ENCODE measurements around the gene LAP3. TPM values are rescaled to one million over a fixed set of nuclear protein-coding genes. Genes with fewer than 3 reads are reported as not detected.
"Not testable (repeated sequence)": the region's sequence is repeated elsewhere in the genome, so short reads cannot be mapped to it uniquely, and the experiment has no call there.

The LAP3 gene
- 10 to 100 TPM; 91.0 to 94.8 TPM for total RNA-seq

- ChIA-PET CTCF (interaction anchor here (1.6 kb wide), 1 partner anchor 28 kb away, joined by 8 read pairs; no protein-coding TSS in a partner anchor), POLR2A (interaction anchor here (0.8 to 1.0 kb wide), 3 partner anchors 16 to 233 kb away, joined by 4 to 16 read pairs (median 5); partner anchors contain the start of genes DCAF16 and NCAPG)
Measured at GRCh38 chr4:17576932-17577664, at the start of gene LAP3. TSS of gene LAP3 (plus strand) at chr4:17577198. CDS start at chr4:17577466, 268 bp downstream.

- POLR2A ChIA-PET = no interaction called here
Measured at GRCh38 chr4:17528551-17529165, 48.3 kb upstream of the LAP3 start.

GRCh38 chr4:17531538-17532285, 45.3 kb upstream of the LAP3 start:
- ChIA-PET CTCF (no interaction called here), POLR2A (no interaction called here)

More at GRCh38 chr4:17528551-17529165, 48.3 kb upstream of the LAP3 start:
- CTCF ChIA-PET = interaction anchor here (0.9 kb wide), 1 partner anchor 13 kb away, joined by 3 read pairs; no protein-coding TSS in a partner anchor

GRCh38 chr4:17534705-17535104, 42.3 kb upstream of the LAP3 start:
- CTCF ChIA-PET = interaction anchor here (0.9 kb wide), 1 partner anchor 14 kb away, joined by 4 read pairs; no protein-coding TSS in a partner anchor
- POLR2A ChIA-PET = no interaction called here

- ChIA-PET CTCF (interaction anchor here (0.9 kb wide), 1 partner anchor 14 kb away, joined by 4 read pairs; no protein-coding TSS in a partner anchor), POLR2A (no interaction called here)
Measured at GRCh38 chr4:17535242-17535641, 41.8 kb upstream of the LAP3 start.

- ChIA-PET CTCF (no interaction called here), POLR2A (no interaction called here)
Measured at GRCh38 chr4:17535906-17536305, 41.1 kb upstream of the LAP3 start.

GRCh38 chr4:17537060-17537459, 39.9 kb upstream of the LAP3 start:
- CTCF ChIA-PET, POLR2A ChIA-PET: not testable (repeated sequence)

- ChIA-PET POLR2A (no interaction called here), CTCF (no interaction called here)
Measured at GRCh38 chr4:17544205-17544604, 32.8 kb upstream of the LAP3 start.

GRCh38 chr4:17544831-17545234, 32.2 kb upstream of the LAP3 start:
- POLR2A ChIA-PET = no interaction called here
- CTCF ChIA-PET = interaction anchor here (5.0 kb wide), 1 partner anchor 92 kb away, joined by 24 read pairs; no protein-coding TSS in a partner anchor

- ChIA-PET POLR2A (no interaction called here), CTCF (interaction anchor here (5.0 kb wide), 1 partner anchor 91 kb away, joined by 24 read pairs; no protein-coding TSS in a partner anchor)
Measured at GRCh38 chr4:17545374-17546140, 31.4 kb upstream of the LAP3 start.

GRCh38 chr4:17546222-17546621, 30.8 kb upstream of the LAP3 start:
- ChIA-PET CTCF (interaction anchor here (5.0 kb wide), 1 partner anchor 90 kb away, joined by 24 read pairs; no protein-coding TSS in a partner anchor), POLR2A (no interaction called here)

- CTCF ChIA-PET = interaction anchor here (5.0 kb wide), 1 partner anchor 90 kb away, joined by 24 read pairs; no protein-coding TSS in a partner anchor
- POLR2A ChIA-PET = no interaction called here
Measured at GRCh38 chr4:17546678-17547077, 30.3 kb upstream of the LAP3 start.

- ChIA-PET CTCF (interaction anchor here (0.7 kb wide), 1 partner anchor 86 kb away, joined by 3 read pairs; no protein-coding TSS in a partner anchor), POLR2A (interaction anchor here (0.8 kb wide), 1 partner anchor 38 kb away, joined by 3 read pairs; no protein-coding TSS in a partner anchor)
Measured at GRCh38 chr4:17550549-17550948, 26.4 kb upstream of the LAP3 start.

- CTCF ChIA-PET = interaction anchor here (1.5 kb wide), 1 partner anchor 84 kb away, joined by 3 read pairs; no protein-coding TSS in a partner anchor
- POLR2A ChIA-PET = no interaction called here
Measured at GRCh38 chr4:17552427-17552826, 24.6 kb upstream of the LAP3 start.

- POLR2A ChIA-PET = no interaction called here
- CTCF ChIA-PET = interaction anchor here (1.3 kb wide), 1 partner anchor 82 kb away, joined by 5 read pairs; no protein-coding TSS in a partner anchor
Measured at GRCh38 chr4:17554568-17554967, 22.4 kb upstream of the LAP3 start.

GRCh38 chr4:17556498-17556897, 20.5 kb upstream of the LAP3 start:
- ChIA-PET CTCF (interaction anchor here (0.6 to 1.3 kb wide), 2 partner anchors 80 to 1792 kb away, joined by 3 to 4 read pairs; no protein-coding TSS in a partner anchor), POLR2A (no interaction called here)

- CTCF ChIA-PET = interaction anchor here (1.3 kb wide), 1 partner anchor 78 kb away, joined by 4 read pairs; no protein-coding TSS in a partner anchor
- POLR2A ChIA-PET = no interaction called here
Measured at GRCh38 chr4:17557880-17558279, 19.1 kb upstream of the LAP3 start.

GRCh38 chr4:17558941-17559708, 17.9 kb upstream of the LAP3 start:
- CTCF ChIA-PET = interaction anchor here (1.3 kb wide), 1 partner anchor 94 kb away, joined by 3 read pairs; no protein-coding TSS in a partner anchor
- POLR2A ChIA-PET = no interaction called here
